Caco-2 (cell line): ENCODE measurements around the gene ATG101. TPM values are rescaled to one million over a fixed set of nuclear protein-coding genes. Genes with fewer than 3 reads are reported as not detected.
A peak's percentile ranks its signal among the peaks of the same experiment; 100 is the strongest.
"Not testable (repeated sequence)": the region's sequence is repeated elsewhere in the genome, so short reads cannot be mapped to it uniquely, and the experiment has no call there.

Experiments used
- BruUV-seq: library from RNA; stranded (reverse); fragments of 400-500 nt; replicated peaks from 2 replicates; lab custom pipeline; 2021; lab: Mats Ljungman, UMichigan
- CTCF ChIA-PET: fragments of 300-600 bp; sonication (Branson Sonifier 250); formaldehyde crosslinking; loops from one replicate; lab custom pipeline; 2022; ENCODE audit warnings: antibody characterized with exemption; lab: Charles Lee
- POLR2A ChIA-PET: fragments of 300-600 bp; sonication (Branson Sonifier 250); formaldehyde crosslinking; loops from one replicate; lab custom pipeline; 2022; ENCODE audit warnings: antibody characterized with exemption; lab: Charles Lee
- DNase-seq, 2 experiments: peaks; one replicate each; pipeline versions ENCODE4 v3.0.0 to v3.0.0-alpha.2; 2020 to 2022
- H3K27me3 ChIP-seq: replicated peaks from 2 replicates; pipeline ENCODE4 v1.6.0; 2011; ENCODE audit warnings: low read length; ENCODE audit not compliant: control insufficient read depth, insufficient read depth
- H3K36me3 ChIP-seq: 2 replicates; pipeline ENCODE4 v1.5.1; 2011; ENCODE audit warnings: low read length; ENCODE audit not compliant: control insufficient read depth, insufficient read depth
- H3K4me1 ChIP-seq: fragments of 250-450 bp; sonication (Bioruptor Pico); 2 replicates; pipeline ENCODE4 v1.5.1; 2020; ENCODE audit warnings: mild to moderate bottlenecking
- H3K4me3 ChIP-seq: 2 replicates; pipeline ENCODE4 v1.5.1; 2011; ENCODE audit warnings: low read depth, mild to moderate bottlenecking, control low read depth, low read length
- H3K9me3 ChIP-seq: fragments of 250-450 bp; sonication (Bioruptor Pico); 2 replicates; pipeline ENCODE4 v1.5.1; 2020; ENCODE audit warnings: mild to moderate bottlenecking, moderate library complexity
- H3K27ac Mint-ChIP-seq: one replicate; pipeline ENCODE4 v1.8.0; 2022; ENCODE audit warnings: mixed read lengths; ENCODE audit not compliant: unreplicated experiment
- H3K27me3 Mint-ChIP-seq: one replicate; pipeline ENCODE4 v1.8.0; 2022; ENCODE audit warnings: mixed read lengths; ENCODE audit not compliant: insufficient read depth, unreplicated experiment
- H3K36me3 Mint-ChIP-seq: one replicate; pipeline ENCODE4 v1.8.0; 2022; ENCODE audit warnings: mild to moderate bottlenecking, mixed read lengths; ENCODE audit not compliant: insufficient read depth, unreplicated experiment
- H3K4me1 Mint-ChIP-seq: one replicate; pipeline ENCODE4 v1.8.0; 2022; ENCODE audit warnings: low read depth, mixed read lengths; ENCODE audit not compliant: unreplicated experiment
- H3K4me3 Mint-ChIP-seq: one replicate; pipeline ENCODE4 v1.8.0; 2022; ENCODE audit warnings: mild to moderate bottlenecking, moderate library complexity, mixed read lengths; ENCODE audit not compliant: unreplicated experiment
- H3K9me3 Mint-ChIP-seq: one replicate; pipeline ENCODE4 v1.8.0; 2022; ENCODE audit warnings: mixed read lengths; ENCODE audit not compliant: unreplicated experiment
- intact Hi-C: fragments of 100-400 bp; cut with micrococcal nuclease; formaldehyde crosslinking; loops from one replicate; pipeline ENCODE4 v1.10.0; 2022; ENCODE audit not compliant: unreplicated experiment
- total RNA-seq: library from RNA; stranded (reverse); gene quantifications from 2 replicates; pipeline ENCODE4 v1.2.3, GENCODE V29; 2022
- TF ChIP-seq, protein P1 (sequence below), 2 experiments: fragments of 200-600 bp in 1 of 2; IDR thresholded peaks; 1 replicate in 1 of 2; 2 replicates in 1 of 2; pipeline versions ENCODE4 v1.5.1 to v1.8.0; 2011 to 2022; ENCODE audit warnings: antibody characterized with exemption in 1 of 2, control low read depth in 1 of 2, inconsistent platforms in 1 of 2, low read depth in 1 of 2, low read length in 1 of 2, mild to moderate bottlenecking in 1 of 2, moderate library complexity in 1 of 2; ENCODE audit not compliant: insufficient read depth in 1 of 2, severe bottlenecking in 1 of 2, unreplicated experiment in 1 of 2

Gene ATG101
- total RNA-seq, 1 experiment from 2014 or later, result 78.0 TPM

DNA sequence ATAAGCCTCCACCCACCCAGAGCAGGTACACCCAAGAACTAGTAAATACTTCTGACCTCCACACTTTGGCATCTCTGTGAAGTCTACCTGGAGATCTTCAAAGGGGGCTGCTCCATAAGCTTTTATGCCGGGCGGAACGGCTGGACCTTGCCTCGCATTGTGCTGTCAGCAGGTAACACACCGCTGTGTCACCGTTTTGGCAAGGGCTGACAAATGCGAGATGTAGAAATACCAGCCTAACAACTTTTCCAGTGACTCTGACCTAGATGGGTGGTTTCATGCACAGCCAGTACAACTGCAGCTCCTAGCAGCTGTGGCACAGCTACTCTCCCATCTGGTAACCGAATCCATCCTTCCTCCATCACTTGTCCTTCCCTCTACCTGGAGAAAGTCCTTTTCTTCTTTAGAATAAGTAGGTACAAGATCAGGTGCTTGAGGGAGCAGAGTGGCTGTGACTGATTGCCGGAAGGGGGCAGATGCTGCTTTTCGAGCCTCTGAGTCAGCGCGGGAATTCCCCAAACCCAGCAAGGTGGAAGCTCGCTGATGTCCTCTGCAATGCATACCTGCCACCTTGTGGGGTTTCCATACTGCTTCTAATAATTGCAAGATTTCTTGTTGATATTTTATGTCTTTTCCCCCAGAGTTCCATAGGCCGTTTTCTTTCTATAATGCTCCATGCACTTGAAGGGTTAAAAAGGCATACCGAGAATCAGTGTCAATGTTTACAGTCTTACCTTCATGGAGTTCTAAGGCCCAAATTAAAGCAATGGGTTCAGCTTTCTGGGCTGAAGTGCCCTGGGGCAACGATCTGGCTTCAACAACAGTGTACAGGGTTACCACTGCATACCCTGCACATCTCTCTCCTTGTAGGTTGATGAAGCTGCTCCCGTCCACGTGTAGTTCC lies 46.7 kb downstream of the ATG101 start:
- DNase-seq, result peak; percentile 77 to 78
- H3K27me3 Mint-ChIP-seq, H3K9me3 ChIP-seq, H3K27me3 ChIP-seq, H3K9me3 Mint-ChIP-seq, H3K36me3 ChIP-seq, POLR2A ChIA-PET, BruUV-seq, H3K36me3 Mint-ChIP-seq, H3K4me3 ChIP-seq: not testable (repeated sequence)
- Mint-ChIP-seq H3K4me3 (peak overlapping the region; percentile 67), H3K4me1 (peaks cover 20% of the 10 kb centered on the region), H3K27ac (peak overlapping the region; percentile 79)
- peaks cover 36% of the 10 kb centered on the region for H3K4me1 ChIP-seq
- TF ChIP-seq, protein P1, sequence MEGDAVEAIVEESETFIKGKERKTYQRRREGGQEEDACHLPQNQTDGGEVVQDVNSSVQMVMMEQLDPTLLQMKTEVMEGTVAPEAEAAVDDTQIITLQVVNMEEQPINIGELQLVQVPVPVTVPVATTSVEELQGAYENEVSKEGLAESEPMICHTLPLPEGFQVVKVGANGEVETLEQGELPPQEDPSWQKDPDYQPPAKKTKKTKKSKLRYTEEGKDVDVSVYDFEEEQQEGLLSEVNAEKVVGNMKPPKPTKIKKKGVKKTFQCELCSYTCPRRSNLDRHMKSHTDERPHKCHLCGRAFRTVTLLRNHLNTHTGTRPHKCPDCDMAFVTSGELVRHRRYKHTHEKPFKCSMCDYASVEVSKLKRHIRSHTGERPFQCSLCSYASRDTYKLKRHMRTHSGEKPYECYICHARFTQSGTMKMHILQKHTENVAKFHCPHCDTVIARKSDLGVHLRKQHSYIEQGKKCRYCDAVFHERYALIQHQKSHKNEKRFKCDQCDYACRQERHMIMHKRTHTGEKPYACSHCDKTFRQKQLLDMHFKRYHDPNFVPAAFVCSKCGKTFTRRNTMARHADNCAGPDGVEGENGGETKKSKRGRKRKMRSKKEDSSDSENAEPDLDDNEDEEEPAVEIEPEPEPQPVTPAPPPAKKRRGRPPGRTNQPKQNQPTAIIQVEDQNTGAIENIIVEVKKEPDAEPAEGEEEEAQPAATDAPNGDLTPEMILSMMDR (IDR thresholded peaks at IDR 0.05; ENCODE audit: insufficient read depth in 1 of 2, low read depth in 1 of 2, low read length in 1 of 2, severe bottlenecking in 1 of 2, unreplicated experiment in 1 of 2), result peak; percentile 21 to 77
- intact Hi-C loops, result loop anchor here (1.0 kb wide), 1 partner anchor 91 kb away; no protein-coding TSS in a partner anchor
- CTCF ChIA-PET, result interaction anchor here (0.9 to 3.4 kb wide), 6 partner anchors 13 to 112 kb away, joined by 3 to 41 read pairs (median 6); no protein-coding TSS in a partner anchor

DNA sequence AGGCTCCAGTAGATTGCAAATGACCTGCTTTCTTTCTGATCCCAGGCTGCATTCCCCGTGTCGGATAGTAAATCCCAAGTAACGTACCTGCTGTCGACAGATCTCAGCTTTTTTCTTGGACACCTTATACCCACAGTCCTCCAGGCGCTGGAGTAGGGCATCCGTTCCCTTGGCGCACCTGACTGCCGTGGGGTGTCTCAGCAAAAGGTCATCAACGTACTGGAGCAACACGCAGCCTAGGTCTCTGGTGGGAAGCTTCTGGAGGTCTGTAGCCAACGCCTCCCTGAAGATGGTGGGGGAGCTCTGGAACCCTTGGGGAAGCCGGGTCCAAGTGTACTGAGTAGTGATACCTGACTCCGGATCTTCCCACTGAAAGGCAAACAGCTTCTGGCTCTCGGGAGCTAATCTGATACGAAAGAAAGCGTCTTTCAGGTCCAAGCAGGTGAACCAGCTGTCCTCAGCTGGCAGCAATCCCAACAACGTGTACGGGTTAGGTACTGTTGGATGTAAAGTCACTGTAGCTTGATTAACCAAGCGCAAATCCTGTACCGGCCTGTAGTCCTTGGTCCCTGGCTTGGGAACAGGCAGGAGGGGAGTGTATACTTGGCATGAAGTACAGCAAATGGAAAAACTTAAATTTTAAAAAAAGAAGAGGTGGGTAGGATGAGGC lies 48.2 kb downstream of the ATG101 start:
- H3K4me3 Mint-ChIP-seq, H3K9me3 ChIP-seq, H3K36me3 ChIP-seq, H3K36me3 Mint-ChIP-seq, H3K27me3 Mint-ChIP-seq, H3K27me3 ChIP-seq, intact Hi-C loops, H3K9me3 Mint-ChIP-seq, BruUV-seq, H3K4me3 ChIP-seq, DNase-seq, H3K27ac Mint-ChIP-seq: not testable (repeated sequence)
- ChIA-PET POLR2A (interaction anchor here (0.5 to 0.6 kb wide), 2 partner anchors 67 to 85 kb away, joined by 3 to 6 read pairs; partner anchors contain the start of gene NR4A1), CTCF (interaction anchor here (3.4 kb wide), 1 partner anchor 92 kb away, joined by 41 read pairs; no protein-coding TSS in a partner anchor)
- peaks cover 26% of the 10 kb centered on the region for H3K4me1 Mint-ChIP-seq
- H3K4me1 ChIP-seq, result peaks cover 36% of the 10 kb centered on the region

DNA sequence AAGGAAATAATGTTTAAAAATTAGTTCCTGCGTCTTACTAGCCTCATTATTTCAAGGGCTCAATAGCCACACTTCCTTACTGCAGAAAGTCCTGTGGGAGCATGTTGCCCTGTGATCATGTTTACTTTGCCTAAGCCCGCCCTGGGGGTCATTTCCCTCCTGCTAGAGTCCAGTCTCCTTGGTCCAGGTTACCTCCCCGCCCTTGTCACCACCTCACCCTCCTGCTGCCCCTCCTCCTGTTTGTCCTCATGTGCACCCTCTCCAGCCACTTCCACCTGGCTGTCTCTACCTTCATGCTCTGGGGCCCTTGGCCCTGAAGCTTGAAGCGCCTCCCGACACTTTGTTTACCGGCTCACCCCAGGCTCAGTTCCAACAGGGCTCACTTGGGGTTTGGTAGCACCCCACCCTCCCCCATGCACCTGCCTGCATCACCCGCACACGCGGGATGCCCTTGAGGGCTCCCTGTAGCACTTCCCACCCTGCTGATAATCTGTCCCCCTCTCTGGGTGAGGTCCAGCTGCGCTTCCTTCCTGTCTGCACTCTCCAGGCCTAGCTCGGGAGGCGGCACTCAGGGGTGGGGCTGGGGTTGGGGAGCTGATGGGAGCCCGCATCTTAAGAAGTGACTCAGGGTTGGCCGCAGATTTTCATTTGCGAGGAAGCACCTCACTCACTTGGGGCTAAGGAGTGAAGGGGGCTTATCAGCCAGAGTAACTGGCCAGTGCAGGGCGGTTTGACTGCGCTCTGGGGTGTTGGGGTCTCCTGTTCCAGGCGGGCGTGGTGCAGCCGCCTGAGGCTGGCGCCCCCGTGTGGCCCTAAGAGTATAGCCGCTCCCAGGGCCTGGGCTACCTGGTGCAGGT lies 49.8 kb downstream of the ATG101 start:
- ChIA-PET POLR2A (no interaction called here), CTCF (interaction anchor here (0.6 to 1.6 kb wide), 6 partner anchors 25 to 348 kb away, joined by 3 to 17 read pairs (median 5); no protein-coding TSS in a partner anchor)
- H3K9me3 ChIP-seq, result no peaks in the 10 kb centered on the region
- Mint-ChIP-seq H3K4me1 (peaks cover 26% of the 10 kb centered on the region), H3K27ac (peak overlapping the region; percentile 43), H3K9me3 (no peaks in the 10 kb centered on the region), H3K4me3 (peak overlapping the region; percentile 6), H3K36me3 (no peaks in the 10 kb centered on the region), H3K27me3 (no peaks in the 10 kb centered on the region)
- TF ChIP-seq, protein P1 (IDR thresholded peaks at IDR 0.05; ENCODE audit: insufficient read depth in 1 of 2, low read depth in 1 of 2, low read length in 1 of 2, severe bottlenecking in 1 of 2, unreplicated experiment in 1 of 2), result peak; percentile 54 to 57
- H3K4me1 ChIP-seq, result peaks cover 36% of the 10 kb centered on the region
- no peaks in the 10 kb centered on the region for H3K27me3 ChIP-seq
- no peaks in the 10 kb centered on the region for H3K36me3 ChIP-seq
- intact Hi-C loops, result loop anchor here (2.0 kb wide), 2 partner anchors 27 to 37 kb away; no protein-coding TSS in a partner anchor
- no TSS peak for BruUV-seq
- H3K4me3 ChIP-seq, result no peak overlapping the region
- DNase-seq, result peak; percentile 88 to 94
